NCI-H345 (cell line): ENCODE measurements around the gene NUB1.
A peak's percentile ranks its signal among the peaks of the same experiment; 100 is the strongest.

ENCODE experiments used
- DNase-seq: peaks from one replicate; lab custom pipeline; 2025; lab: John Stamatoyannopoulos, UW

Gene NUB1

DNA sequence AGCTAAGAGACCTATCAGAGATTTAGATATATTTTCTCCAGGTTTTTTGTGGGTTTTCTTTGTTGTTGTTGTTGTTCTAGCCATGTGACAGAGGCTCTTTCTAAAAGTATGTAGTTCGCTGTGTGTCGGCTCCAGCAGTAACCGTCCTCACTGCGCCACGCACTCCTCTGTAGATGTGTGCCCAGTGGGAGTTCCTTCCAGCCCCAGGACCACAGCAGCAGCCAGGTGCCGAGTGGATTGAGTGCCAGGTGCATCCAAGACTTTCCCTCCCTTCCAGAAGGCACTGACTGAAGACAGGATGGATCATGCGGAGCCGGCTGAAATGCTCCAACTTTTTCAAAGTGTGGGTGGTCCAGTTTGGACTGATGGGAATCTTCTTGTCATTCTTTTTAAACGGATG, 36.4 kb downstream of the NUB1 start:
- no peak for DNase-seq

DNA sequence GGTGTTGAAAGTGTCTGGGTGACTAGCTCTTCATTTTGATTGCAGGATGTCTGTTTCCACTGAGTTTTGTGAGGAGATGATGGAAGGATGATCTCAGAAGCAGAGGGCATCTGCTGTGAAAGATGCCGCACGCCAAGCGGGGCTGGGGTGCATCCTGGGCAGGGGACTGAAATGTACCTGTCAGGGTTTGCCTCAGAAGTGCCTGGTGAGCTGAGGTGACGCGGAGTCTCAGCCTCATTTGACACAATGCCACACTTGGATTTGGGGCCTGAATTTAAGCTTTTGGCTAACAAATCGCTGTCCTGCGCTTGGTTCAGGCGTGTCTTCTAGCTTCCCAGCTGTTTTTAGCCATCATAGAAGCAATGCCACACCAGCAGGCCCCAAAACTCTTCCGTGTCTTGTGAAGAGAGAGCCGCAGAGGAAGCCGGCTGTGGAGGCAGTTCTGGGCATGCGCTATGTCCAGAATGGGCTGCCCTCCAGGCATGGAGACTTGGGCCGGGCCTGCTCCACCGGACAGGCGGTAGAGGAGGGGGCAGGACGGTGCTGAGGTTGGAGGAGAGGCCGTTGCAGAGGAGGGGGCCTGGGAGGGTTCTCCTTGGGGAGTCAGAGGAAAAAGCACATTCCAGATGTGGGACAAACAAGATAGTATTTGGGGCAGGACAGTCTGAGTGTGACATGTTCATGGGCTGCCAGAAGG, 37.0 kb downstream of the NUB1 start:
- DNase-seq = no peak

DNA sequence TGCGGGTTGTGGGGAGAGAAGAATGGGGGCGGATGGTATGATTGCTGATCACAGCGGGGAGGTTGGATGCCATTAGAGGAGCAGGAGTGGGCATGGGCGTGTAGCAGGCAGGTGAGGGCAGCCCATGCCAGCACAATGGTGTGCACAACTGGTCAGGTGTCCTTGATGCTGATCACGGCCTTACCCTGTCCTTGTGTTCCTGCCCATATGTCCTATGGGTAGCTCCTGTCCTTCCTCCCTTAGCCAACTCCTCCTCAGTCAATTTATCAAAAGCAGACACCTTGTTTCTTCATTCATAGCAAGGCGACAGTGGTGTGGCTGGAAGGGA, 37.5 kb downstream of the NUB1 start:
- DNase-seq = no peak

DNA sequence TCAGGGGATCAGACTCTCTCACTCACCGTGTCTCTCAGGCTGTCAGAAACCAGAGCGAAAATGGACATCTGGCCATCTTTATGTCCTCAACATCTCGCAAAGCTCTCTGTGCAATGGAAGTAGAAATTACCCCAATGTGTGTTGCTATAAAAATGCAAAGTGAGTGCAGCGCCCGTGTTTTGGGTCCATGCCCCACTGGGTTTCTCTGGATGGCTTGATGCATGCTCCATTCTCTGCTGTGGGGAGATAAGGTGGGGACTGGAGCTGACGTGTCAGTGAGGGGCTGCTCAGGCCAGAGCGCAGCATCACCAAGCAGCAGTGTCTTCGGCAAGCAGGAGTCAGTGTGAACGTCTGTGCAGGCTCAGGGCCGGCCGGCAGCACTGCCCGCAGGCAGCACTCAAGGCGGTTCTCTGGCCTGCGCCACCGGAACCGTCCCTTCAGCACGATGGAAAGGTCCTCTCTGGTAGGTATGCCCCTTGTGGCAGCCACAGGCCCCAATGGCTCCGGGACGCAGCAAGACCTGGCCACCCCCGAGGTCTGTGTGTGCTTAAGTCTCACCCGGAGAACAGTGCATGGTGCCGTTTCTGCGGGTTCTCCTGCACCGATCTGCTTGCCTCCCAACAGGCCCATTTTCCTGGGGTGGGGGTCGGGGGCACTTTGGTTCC, 38.1 kb downstream of the NUB1 start:
- DNase-seq = no peak

DNA sequence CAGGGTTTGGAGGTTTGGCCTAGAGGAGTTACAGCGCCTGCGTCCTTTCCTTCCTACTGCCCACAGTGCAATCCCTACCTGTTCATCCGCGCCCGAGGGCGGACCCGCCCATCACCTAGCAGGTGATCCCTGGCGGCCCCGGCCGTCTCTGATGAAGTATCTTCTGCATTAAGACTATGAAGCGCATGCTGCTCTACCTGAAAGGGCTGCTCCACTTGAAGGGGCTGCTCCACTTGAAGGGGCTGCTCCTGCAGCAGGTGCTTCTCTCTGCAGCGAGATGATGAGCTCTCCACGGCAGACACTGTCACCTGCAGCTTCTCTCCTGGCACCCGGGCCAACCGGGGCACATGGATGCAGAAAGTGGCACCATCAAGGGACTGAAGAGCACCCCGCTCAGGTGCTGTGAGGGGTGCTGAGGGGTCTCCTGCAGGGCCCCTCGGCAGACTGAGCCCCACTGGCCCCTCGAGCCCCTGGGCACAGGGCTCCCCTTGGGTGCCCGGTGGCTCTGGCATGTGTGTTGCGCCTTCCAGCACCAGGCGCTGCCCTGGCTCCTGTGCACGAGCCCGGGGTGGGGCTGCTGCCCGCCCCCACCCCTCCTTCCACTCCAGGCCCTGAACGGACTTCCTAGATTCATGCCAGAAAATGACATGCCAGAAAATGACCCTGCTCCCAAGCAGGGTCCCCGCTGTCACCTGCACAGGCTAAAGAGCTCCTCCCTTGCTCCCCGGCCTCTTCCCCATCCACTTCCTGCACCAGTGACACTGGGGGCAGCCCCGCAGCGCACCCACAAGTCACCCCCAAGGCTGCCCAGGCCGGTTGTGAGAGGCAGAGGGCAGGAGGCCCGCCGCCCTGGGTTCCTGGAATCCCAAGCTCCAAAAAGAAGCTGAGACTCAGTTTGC, 38.8 kb downstream of the NUB1 start:
- DNase-seq = no peak

DNA sequence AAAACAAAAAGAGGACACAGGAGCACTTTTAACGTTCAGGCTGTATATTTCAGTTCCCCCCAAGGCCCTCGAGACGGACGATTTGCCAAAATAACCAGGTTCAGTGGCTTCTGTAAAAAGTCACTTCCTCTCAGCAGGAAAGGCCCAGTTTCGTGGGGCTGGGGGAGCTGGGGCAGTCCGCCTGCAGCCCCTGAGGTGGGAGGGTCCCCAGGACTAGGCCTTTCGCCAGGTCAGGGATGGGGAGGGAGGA, 39.4 kb downstream of the NUB1 start:
- DNase-seq = no peak

DNA sequence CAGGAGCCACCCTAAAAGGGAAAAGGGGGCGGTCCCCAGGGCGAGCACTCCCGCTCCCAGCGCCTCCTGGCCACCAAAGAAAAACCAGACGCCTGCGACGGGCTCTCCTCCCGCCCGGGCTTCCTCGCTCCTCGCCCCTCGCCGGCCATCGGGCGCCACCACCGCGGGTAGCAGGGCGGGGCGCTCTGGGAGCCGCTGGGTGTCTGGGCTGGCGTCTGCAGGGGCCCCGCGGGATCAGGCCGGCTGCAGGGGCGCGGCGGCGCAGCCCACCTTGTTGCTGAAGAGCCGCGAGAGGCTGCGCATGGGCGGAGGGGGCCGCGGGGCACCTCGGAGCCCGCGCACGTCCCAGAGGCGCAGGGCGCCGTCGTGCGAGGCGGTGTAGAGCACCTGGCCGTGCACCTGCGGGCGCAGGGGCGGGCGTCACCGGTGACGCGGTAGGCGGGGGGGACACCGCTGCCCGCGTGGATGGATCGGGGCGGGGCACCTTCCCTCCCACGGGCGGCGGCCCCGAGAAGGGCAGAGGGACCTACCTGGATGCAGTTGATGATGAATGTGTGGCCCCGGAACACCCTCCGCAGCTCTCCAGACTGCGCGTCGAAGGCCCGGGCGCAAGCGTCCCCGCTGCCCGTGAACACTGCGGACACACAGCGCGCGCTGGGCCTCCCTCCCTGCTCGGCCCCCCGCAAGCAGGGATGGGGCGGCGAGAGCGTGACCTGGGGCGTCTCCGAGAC, 39.9 kb downstream of the NUB1 start:
- peak; percentile 37 for DNase-seq

DNA sequence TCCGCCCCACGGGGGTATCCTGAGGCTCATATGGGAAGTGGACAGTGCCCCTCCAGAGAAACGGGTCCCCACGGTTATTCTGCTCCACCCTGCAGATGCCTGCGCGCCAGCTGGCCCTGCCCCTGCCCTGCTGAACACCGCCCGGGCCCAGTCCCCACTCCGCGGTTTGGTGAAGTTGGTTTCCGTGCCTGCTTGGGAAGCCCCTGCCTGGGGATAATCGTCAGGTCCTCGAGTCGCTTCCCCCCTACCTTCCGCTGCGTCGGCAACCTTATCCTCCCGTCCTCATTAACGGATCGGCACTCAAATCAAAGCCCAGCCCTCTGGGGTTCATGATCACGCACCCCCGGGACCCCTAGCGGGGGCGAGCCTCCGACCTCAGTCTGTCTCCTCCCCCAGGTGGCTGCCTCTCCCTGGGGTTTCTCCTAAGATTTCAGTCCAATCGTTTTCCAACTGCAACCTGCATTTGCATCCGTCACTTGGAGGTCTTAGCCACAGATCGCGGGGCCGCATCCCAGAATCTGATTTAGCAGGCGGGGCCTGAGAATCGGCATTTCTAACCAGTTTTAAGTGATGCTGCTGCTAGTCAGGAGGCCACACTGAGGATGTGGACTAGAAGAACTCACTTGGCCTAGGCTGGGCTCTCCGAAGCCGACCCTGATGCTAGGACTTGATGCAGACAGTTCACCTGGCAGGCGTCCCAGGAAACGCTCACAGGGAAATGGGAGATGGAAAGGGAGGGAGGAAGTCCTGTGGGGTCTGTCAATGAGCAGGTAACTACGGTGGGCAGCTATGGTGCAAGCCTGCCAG, 40.7 kb downstream of the NUB1 start:
- DNase-seq = peak; percentile 25

DNA sequence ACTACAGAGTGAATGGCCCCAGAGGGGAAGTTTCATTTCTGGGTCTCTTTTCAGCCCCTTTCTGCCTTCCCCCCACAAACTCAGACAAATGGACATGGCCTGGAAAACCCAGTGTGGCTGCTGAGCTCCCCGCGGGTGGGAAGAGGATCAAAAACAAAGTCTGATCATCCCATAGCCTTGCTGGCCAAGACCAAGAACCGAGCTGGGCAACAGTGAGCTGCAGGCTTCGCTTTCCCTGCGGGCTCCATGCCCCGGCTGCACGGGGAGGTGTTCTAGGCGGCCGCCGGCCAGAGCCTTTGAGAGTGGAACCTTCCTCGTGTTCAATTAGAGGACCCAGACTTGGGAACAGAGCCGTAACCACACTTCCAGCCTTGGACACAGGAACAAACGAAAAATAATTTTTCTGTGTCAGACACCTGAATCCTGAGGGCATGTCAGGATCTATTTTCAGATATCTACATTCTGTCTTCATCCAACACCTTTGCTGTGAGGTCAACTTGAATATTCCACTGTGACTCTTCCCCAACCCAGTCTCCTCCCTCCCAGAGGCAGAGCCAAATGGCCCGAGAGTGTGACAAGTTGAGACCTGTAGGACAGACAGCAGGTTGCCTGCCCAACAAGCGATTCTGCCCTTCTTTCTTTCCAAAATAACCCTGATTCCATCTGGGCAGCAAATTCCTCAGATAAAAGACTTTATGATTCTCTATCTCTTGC, 42.2 kb downstream of the NUB1 start:
- no peak for DNase-seq

DNA sequence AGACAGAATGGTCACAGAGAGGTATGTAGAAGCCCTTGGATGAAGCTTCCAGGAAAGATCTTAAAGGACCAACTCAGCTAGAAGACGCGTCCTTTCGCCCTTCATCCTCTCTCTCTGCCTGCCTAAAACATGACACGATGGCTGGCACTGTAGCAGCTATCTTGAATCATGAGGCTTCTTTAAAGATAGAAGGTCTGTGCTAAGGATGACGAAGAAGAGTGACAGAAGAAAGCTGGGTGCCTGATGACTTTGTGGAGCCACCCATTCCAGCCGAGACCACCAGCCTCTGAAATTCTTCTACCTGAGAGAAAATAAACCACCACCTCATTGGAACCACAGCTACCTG, 42.7 kb downstream of the NUB1 start:
- no peak for DNase-seq

DNA sequence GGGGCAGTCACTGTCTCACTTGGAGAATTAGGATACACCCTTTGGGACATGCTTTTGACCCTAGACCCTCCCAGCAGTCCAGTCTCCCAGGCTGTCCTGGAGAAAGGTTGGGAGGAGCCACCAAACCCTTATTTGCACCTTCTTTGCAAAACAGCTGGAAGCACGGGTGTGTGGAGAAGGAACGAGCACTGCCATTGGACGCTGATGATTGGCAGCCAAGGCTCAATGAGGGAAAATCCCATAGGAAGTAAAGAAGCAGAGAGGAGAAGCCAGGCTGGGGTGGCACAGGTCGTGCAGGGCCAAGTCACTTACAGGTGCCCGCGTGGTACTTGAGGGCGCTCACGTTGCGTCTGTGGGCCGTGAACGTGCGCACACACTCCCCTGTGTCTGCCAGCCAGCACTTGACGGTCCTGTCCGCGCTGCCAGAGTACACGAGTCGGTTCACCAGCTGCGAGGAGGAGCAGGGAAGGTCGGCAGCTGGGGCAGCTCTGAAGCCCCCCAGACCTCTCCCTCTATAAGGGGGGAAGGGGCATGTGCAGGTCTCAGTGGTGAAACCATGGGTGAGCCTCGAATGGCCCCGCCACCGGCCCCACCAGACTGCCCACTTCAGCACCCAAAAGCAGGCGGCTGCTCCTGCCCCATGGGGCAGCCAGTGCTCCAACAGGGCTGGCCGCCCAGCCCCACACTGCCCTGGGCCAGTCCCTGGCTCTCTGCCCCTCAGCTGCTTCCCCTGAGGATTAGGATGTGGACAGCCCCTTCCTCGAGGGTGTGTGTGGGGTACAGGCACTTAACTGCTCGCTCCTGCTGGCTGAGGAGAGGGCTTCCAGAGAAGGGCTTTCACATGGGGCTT, 43.4 kb downstream of the NUB1 start:
- no peak for DNase-seq

DNA sequence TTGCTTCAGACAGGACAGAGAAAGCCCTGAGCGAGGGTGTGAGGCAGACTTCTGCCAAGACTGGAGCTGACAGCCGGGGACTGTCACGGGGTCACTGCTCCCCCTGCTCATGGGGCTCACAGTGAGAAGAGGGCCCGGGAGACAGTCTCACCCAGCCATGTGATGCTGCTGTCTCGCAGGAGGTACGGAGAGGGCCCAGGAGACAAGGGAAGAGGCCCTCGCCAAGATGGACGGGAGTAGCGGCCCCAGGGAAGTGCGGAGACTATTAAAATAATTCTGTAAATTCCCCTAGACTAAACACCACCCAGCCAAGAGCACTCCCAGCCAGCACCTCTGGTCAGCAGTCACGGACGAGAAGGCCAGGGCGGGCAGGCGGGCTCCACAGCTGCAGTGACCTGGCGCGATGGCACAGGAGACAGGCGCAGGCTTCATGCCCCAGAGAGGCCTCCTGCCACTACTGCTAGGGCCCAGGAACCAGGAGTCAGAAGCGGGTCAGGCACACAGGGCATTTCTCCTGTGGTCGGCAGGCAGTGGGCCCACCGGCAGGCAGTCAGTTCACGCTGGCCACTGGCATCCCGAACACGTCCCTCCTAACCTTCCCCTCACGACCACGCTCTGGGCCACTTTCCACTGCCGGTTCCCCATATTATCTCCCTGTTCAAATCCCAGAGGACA, 44.2 kb downstream of the NUB1 start:
- no peak for DNase-seq

DNA sequence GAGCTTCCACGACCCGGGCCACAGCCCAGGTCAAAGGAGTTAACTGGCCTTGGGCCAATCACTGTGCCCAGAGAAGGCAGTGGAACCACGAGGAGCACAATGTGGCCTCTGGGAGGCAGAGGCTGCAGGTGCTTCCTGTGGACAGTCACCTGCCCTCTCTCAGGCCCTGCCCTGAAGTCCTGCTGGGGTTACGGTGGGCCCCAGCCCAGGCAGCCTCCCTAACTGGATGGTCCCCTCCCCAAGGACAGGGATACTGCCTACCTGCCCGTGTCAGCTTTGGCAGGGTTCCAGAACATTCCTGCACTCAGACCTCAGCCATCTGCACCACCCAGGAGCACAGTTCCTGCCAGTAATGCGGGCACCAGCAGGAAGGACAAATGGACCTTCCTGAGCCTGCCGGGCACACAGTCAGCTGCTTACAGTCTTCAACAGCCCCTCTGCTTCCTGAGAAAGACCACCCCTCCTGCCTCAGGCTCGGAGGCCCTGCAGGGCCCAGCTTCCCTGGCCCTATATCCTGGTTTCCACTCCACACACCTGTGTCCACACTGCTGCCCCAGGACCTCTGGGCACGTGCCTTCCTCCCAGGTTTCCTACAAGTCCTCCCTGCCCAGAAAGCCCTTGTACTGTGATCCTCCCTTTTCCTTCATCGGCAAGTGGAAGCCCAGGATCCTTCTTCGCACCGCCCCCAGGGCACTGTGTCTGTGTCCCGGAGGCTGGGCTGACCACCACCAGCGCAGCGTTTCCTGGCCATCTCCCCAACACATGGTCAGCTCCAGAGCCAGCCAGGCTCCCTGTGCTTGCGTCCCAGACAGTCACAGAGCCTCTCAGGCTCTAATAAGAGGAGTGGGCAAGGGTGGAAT, 44.9 kb downstream of the NUB1 start:
- no peak for DNase-seq

DNA sequence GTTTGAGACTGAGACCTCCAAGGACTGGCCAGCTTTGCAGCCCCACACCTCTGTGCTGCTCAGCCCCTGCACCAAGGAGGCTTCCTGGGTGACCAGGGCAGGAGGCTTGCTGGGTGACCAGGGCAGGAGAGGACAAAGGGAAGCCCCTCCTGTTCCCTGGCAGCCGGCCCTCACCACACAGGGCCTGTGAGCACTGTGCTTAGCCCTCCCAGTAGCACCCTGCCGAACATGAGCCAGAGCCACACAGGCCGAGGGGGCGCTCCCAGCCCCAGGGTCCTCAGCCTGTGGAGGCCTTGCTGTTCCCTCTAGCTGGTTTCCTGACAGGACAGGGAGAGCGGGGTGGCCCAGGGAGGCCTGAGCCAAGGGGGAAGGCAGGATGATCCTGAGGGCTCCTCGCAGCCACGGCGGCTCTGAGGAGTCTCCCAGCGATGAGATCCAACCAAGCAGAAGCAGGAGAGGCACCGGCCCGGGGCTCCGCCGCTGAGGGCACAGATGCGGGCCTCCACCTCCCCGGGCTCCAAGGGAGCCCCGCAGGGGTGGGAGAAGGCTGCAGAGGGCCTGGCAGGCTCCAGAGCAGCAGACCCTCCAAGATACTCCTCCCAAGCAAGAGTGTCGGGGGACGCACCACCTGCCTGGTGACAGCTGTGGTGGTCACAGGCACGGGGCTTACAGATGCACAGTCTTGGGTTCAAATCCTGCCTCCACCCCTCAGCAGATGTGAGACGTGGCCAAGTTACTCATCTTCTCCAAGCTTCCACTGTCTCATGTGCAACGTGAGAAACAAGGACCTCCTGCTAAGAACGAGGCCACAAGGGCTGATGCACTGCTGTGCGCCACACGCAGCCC, 45.8 kb downstream of the NUB1 start:
- no peak for DNase-seq

DNA sequence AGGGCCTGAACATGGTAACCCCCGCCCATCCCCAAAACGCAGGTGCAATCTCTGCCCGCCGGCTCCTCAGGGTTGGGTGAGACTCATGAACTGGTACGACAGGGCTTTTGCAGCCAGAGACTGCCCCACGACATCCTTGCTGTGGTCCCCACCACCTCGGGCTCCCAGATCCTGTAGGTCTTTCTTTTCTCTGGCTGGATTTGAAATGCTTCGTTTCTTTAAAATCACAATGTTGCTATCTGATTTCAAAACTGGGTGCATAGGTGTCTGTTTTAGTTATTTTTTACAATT, 46.3 kb downstream of the NUB1 start:
- DNase-seq = no peak

DNA sequence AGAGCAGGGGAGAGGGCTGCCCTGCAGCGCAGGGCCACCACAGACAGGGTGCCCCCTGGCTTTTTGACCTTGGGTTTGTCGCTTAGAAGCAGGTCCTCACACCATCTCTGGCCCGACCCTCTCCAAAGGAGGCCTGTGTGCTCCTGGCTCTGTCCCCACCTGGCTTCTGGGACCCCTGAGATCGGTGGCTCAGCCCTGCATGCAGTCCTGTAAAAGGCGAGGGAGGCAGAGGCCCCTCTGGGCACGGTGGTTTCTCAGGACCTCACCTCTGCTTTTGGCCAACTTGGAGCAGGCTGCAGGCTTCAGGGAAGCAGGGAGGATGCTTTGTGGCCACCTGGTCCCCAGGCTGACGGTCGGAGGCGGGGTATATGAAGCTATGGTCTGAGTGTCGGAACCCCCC, 46.8 kb downstream of the NUB1 start:
- no peak for DNase-seq

DNA sequence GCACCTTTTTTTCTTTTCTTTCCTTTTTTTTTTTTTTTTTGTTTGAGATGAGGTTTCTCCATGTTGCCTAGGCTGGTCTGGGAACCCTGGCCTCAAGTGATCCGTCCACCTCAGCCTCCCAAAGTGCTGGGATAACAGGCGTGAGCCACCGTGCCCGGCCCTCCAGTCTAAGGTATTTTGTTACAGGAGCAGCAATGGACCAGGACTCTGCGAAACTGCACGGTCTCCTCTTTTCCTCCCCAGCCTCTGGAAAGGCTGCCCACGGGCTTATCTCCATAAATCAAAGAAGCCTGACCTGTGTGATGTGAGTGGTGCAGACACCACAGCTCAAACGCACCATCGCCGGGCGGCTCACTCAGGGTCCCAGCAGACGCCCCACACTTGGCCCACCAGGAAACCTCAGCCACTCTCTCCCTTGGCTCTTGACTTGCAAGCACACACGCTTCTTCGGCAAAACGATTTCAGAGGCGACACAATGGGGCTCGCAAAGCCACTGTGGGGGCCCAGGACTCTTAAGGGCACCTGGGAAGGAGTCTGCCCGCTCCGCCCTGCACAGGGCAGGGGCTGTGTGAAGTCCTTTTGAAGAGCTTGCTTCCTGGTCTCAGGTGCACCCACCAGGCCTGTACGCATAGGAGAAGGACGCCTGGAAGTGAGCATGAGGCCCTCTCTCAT, 47.6 kb downstream of the NUB1 start:
- no peak for DNase-seq
